Neural progenitor cell (in vitro differentiated cells): ENCODE data around the gene PLEKHA6.

Source experiments
- EZH2 ChIP-seq: fragments of 200-600 bp; sonication (generic); IDR thresholded peaks from 2 replicates; pipeline ENCODE4 v1.6.1; 2017; ENCODE audit warnings: antibody characterized with exemption, mild to moderate bottlenecking, moderate library complexity
- EZH2phosphoT487 ChIP-seq: fragments of 200-600 bp; sonication (generic); IDR thresholded peaks from 2 replicates; pipeline ENCODE4 v1.6.1; 2017; ENCODE audit warnings: antibody characterized with exemption
- TF ChIP-seq, protein P1 (sequence below): fragments of 200-600 bp; sonication (generic); IDR thresholded peaks from 2 replicates; pipeline ENCODE4 v1.5.1; 2017; ENCODE audit warnings: antibody characterized with exemption, mild to moderate bottlenecking

DNA sequence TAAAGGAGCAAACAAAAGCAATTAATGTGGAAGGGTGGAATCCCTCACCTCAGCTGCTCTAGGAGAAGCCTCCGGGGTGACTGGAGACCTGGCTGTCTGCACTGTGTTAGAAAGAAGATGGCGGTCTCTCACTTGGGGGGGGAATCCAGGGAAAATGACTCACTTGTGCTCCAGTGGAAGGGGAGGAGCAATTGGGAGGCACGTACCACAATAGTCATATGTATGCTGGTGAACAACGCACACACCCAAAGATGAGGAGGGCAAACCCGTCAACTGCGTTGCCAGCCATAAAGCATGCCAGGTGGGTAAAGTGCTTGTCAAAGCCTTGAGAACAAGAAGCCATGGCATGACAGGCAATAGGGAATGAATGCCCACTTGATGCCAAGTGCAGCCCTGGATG, 22.1 kb downstream of the PLEKHA6 start:
- TF ChIP-seq, protein P1, sequence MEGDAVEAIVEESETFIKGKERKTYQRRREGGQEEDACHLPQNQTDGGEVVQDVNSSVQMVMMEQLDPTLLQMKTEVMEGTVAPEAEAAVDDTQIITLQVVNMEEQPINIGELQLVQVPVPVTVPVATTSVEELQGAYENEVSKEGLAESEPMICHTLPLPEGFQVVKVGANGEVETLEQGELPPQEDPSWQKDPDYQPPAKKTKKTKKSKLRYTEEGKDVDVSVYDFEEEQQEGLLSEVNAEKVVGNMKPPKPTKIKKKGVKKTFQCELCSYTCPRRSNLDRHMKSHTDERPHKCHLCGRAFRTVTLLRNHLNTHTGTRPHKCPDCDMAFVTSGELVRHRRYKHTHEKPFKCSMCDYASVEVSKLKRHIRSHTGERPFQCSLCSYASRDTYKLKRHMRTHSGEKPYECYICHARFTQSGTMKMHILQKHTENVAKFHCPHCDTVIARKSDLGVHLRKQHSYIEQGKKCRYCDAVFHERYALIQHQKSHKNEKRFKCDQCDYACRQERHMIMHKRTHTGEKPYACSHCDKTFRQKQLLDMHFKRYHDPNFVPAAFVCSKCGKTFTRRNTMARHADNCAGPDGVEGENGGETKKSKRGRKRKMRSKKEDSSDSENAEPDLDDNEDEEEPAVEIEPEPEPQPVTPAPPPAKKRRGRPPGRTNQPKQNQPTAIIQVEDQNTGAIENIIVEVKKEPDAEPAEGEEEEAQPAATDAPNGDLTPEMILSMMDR = no peak
- TF ChIP-seq EZH2phosphoT487 (no peak), EZH2 (no peak)
